Measurements from ENCODE around the gene METRN.

Gene METRN

DNA sequence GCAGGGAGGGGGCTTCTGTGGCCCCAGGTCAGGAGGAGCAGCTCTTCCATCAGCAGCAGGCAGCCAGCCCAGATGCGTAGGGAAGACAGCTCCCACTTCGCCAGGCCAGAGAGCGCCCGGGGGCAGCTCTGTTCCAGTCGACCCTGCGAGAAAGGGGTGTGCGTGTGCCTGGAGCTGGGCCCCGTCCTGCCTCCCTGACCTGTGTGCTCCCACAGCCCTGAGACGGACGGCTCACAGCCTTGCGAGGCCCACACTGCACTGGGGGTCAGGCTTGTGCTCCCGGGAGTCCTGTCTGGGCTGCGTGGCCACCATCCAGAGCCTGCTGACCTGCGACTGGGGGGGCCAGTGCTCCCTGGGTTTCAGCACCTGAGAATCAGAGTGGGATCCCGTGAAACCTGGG is 45.1 kb downstream of the METRN start:
- DNase-seq (ENCODE audit: low read depth), result no peak

DNA sequence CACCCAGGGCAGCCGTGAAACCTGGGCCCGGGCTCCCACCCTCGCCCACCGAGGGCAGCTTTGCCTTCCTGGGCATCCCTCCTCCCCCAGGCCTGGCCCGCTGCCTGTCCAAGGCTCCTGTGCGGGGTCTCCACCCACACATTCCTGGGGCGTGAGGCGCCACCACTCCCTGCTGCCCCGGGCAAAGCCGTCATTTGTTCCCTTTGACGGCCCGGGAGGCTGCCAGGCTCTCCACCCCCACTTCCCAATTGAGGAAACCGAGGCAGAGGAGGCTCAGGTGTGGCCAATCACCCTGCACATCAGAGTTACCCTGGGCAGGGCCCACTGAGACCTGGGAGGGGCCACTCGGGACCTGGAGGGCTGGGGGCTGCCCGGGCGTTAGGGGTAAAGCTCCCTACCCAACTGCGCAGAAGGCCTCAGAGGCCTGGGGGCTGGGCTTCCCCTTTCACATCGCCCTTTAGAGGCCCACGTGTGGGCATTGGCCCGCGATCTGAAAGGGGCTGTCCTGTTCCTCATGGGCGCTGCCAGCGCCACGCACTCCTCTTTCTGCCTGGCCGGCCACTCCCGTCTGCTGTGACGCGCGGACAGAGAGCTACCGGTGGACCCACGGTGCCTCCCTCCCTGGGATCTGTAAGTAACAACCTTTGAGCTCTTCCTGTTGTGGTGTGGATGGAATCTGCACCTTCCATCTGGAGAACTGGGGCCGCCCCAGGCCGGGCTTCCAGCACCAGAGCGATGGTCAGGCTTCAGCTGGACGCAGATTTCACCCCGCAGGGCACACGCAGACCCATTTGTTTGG is 45.8 kb downstream of the METRN start, which contains the start of gene MSLN:
MSLN (plus strand) TSS at position 190 of the 799 bp plus-strand sequence. CDS start 1,947 bp downstream, outside the sequence.
- DNase-seq (ENCODE audit: low read depth), result no peak

DNA sequence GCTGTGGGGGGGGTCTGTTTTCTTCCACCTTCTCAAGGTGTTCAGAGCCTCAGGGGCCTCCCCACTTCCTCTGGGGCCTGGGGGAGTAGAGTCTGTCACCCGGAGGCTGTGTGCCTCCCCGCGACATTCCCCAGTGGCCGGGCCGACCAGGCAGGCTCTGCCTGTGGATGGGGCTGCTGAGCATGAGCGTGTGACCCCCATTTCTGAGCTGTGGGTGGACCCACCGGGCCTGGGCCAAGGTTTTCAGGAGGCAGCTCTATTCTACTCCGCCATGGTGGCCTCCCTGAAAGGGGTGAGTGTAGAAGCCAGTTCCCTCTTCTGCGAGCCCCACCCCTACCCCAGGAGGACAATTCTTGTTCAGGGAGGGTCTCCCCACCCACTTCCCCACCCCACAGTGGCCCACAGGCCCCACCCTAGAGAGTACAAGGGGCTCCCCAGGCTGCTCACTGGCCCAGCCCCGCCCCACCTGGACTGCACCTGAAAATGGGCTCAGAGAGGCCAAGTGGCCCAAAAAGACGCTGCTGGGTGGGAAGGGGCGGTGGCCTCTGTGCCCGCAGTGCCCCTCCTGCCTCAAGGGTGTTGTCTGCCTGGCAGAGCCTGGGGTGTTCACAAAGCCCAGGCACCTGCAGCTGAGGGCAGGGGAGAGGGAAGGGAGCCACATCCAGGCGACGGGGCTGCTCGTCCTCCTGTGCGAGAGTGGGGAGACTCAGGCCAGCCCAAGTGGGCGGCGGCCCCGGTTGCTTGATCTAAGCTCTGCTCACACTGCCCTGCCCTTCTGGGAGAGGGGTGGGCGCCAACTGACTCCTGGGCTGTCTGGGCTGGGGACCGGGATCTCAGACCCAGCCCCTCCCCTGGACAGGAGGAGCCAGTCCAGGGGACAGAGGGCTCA is 47.0 kb downstream of the METRN start:
- no peak for DNase-seq (ENCODE audit: low read depth)

DNA sequence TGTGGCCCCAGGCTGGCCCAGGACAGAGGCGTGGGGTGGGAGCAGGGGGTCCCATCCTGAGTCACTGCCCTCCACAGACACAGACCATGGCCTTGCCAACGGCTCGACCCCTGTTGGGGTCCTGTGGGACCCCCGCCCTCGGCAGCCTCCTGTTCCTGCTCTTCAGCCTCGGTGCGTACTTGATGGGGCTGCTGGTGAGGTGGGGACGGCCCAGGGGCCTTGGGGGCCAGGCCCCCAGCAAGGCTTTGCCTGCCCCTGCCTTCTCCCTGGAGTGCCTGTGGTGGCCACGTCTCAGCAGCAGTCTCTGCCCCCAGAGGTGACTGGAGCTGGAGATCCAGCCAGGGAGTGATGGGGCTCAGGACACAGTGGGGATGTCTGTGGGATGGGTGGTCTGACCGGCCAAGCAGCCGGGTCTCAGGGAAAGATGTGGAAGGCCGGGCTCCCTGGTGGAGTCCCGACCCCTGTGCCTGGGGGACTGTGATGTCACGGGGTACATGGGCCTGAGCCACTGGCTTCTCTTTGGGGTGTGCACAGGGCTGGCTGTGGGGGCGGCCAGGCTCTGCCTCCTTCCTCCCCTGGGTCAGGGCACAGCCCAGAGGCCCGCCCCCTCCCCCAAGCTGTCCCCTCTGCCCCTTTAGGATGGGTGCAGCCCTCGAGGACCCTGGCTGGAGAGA is 47.8 kb downstream of the METRN start:
- no peak for DNase-seq (ENCODE audit: low read depth)

DNA sequence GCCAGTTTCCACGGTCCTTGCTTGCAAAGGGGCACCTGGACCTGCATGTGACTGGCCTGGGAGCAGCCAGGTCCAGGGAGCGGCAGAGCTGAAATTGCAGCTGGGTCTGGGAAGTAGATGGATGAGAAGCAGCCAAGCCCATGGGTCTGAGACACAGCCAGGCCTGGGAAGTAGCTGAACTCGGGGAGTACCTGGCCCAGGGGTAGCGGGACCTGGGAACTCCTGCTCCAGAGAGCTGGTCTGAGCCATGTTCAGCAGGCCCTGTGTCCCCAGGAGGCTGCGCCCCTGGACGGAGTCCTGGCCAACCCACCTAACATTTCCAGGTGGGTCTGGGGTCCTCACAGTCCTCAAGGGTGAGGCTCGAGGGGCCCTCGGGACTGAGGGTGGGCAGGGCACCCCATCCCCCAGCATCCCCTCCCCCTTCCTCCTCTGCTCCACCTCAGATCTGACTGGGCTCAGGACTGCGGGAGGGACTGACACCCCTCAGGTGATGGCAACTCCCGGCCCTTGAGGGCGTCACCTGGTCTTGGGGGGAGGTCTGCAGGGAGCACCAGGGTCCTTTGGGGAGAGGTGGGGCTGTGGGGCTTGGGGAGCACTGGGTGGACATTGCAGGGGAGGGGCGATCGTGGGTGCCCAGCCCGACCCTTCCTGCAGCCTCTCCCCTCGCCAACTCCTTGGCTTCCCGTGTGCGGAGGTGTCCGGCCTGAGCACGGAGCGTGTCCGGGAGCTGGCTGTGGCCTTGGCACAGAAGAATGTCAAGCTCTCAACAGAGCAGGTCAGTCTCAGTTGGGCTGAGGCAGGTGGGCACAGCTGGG is 48.7 kb downstream of the METRN start:
- no peak for DNase-seq (ENCODE audit: low read depth)

DNA sequence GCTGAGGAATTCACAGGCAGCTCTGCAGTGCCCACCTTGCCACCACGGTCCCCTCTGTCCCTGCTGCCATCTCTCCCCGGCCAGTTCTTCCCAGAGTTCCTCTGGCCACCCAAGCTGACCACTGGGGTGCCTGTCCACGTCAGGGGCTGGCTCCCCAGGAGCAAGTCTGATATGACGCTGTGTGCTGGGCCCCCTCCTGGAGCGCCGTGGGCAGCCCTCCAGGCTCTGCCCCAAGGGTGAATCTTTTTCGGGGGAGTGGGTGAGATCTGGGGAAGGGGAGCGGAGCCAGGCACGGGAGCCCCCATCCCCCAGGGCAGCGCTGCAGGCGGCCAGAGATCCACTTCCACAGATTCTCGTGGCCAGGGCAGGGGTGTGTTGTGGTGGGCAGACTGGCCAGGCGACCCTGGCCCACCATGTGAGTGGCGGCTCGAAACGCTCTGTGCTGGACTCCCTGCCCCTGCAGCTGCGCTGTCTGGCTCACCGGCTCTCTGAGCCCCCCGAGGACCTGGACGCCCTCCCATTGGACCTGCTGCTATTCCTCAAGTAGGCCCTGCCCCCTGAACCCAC is 49.3 kb downstream of the METRN start:
- no peak for DNase-seq (ENCODE audit: low read depth)

DNA sequence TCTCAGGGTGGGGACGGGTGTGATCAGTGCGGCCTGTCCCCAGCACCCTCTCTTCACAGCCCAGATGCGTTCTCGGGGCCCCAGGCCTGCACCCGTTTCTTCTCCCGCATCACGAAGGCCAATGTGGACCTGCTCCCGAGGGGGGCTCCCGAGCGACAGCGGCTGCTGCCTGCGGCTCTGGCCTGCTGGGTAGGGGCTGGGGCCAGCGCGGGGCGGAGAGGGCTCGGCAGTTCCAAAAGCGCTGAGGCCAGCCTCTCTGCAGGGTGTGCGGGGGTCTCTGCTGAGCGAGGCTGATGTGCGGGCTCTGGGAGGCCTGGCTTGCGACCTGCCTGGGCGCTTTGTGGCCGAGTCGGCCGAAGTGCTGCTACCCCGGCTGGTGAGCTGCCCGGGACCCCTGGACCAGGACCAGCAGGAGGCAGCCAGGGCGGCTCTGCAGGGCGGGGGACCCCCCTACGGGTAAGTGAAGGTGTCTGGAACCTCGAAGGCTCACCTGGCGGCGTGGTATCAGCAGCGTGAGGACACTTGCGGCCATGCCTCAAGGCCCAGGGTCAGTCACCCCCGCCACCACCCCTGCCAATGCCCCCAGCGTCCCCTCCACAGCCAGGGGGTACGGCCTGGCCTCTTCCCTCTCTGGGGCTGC is 50.0 kb downstream of the METRN start:
- no peak for DNase-seq (ENCODE audit: low read depth)

DNA sequence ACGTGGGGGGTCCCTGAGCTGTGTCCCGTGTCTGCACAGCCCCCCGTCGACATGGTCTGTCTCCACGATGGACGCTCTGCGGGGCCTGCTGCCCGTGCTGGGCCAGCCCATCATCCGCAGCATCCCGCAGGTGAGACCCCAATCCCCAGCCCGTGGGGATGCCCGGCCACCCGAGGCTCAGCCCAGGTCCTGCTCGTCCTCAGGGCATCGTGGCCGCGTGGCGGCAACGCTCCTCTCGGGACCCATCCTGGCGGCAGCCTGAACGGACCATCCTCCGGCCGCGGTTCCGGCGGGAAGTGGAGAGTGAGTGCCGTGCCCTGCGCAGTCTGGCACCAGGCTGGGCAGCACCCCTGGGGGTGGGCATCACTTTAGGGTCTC is 50.6 kb downstream of the METRN start:
- no peak for DNase-seq (ENCODE audit: low read depth)

DNA sequence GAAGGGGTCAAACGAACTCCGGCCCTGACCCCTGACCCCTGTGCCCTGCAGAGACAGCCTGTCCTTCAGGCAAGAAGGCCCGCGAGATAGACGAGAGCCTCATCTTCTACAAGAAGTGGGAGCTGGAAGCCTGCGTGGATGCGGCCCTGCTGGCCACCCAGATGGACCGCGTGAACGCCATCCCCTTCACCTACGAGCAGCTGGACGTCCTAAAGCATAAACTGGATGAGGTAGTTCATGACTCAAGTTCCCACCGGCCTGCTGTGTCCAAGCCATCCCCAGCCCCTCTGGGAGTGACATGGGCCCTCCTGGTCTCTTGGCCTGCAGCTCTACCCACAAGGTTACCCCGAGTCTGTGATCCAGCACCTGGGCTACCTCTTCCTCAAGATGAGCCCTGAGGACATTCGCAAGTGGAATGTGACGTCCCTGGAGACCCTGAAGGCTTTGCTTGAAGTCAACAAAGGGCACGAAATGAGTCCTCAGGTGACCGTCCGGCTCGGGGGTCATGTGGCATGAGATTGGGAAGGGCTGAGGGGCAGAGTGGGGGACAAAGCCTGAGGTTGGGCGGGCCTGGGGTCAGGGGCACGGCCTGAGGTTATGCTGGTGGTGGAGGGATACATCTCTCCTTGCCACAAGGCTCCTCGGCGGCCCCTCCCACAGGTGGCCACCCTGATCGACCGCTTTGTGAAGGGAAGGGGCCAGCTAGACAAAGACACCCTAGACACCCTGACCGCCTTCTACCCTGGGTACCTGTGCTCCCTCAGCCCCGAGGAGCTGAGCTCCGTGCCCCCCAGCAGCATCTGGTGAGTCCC is 51.3 kb downstream of the METRN start:
- no peak for DNase-seq (ENCODE audit: low read depth)

DNA sequence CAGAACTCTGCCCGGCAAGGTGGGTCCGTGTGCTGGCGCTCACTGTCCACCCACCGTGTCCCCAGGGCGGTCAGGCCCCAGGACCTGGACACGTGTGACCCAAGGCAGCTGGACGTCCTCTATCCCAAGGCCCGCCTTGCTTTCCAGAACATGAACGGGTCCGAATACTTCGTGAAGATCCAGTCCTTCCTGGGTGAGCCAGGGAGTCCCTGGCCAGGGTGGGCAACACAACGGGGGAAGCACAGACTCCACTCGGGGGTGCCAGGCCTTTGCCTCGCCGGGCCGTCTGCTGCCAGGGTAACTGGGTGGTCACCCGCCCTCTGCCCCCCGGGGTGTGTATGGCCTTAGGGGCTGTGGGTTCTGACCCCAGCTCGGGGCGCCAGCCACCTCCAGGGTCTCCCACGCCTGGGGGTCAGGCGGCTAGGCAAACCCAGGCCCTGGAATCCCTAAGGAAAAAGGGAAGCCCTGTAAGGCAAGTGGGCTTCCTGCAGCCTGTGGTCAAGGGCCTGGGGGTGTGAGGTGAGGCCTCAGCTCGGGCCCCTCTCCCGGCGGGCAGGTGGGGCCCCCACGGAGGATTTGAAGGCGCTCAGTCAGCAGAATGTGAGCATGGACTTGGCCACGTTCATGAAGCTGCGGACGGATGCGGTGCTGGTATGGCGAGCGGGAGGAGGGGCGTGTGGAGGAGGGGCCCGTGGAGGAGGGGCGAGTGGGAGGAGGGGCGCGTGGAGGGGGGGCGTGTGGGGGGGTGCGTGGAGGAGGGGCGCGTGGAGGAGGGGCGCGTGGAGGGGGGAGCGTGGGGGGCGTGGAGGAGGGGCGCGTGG is 52.1 kb downstream of the METRN start:
- no peak for DNase-seq (ENCODE audit: low read depth)

DNA sequence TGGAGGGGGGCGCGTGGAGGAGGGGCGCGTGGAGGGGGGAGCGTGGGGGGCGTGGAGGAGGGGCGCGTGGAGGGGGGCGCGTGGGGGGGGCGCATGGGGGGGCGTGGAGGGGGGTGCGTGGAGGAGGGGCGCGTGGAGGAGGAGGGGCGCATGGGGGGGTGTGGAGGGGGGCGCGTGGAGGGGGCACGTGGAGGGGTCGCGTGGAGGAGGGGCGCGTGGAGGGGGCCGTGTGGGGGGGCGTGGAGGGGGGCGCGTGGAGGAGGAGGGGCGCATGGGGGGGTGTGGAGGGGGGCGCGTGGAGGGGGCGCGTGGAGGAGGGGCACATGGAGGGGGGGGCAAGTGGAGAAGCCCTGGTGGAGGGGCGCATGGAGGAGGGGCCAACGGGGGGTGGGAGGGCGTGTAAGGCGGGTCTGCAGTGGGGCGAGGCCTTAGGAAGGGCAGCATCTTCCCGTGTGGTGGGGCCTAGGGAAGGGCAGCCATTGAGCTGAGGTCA is 52.9 kb downstream of the METRN start:
- no peak for DNase-seq (ENCODE audit: low read depth)

DNA sequence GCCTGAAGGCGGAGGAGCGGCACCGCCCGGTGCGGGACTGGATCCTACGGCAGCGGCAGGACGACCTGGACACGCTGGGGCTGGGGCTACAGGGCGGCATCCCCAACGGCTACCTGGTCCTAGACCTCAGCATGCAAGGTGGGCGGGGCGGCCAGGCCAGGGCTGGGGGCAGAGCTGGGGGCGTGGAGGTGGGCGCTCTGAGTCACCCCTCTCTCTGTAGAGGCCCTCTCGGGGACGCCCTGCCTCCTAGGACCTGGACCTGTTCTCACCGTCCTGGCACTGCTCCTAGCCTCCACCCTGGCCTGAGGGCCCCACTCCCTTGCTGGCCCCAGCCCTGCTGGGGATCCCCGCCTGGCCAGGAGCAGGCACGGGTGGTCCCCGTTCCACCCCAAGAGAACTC is 53.5 kb downstream of the METRN start:
- no peak for DNase-seq (ENCODE audit: low read depth)
